ENCODE measurements around the gene PHLDB3. TPM values are rescaled to one million over a fixed set of nuclear protein-coding genes. Genes with fewer than 3 reads are reported as not detected.

PHLDB3 gene
- 24.8 and 45.5 TPM in 2 replicates for total RNA-seq

GRCh38 chr19:43504426-43505185, at the start of gene PHLDB3:
PHLDB3 (minus strand) TSS chr19:43504746; CDS start chr19:43504118, 628 bp downstream.

GRCh38 chr19:43532962-43533545, 28.5 kb upstream of the PHLDB3 start, which contains the start of gene ZNF575:
ZNF575 (plus strand) TSS chr19:43533188; CDS start chr19:43534423, 1,235 bp downstream.

GRCh38 chr19:43526884-43527859, 22.6 kb upstream of the PHLDB3 start, which contains the start of gene ETHE1:
ETHE1 (minus strand) TSS chr19:43527201; CDS start chr19:43527177, 24 bp downstream.

GRCh38 chr19:43465468-43466120, 39.0 kb downstream of the PHLDB3 start, which contains the start of gene LYPD3:
LYPD3 (minus strand) TSS chr19:43465608; CDS start chr19:43465571, 37 bp downstream.

Other genes starting within 250 kb of the PHLDB3 start
- 0.11 TPM in 1 of 2 replicates, not detected in the other for gene PSG9, start 235.2 kb downstream of the PHLDB3 start, total RNA-seq
- gene CD177, start 151.1 kb downstream of the PHLDB3 start, total RNA-seq = 0.33 and 0.39 TPM in 2 replicates
- not detected in 2 replicates for gene TEX101, start 89.9 kb downstream of the PHLDB3 start, total RNA-seq
- gene LYPD3, start 39.1 kb downstream of the PHLDB3 start, total RNA-seq = 35.5 and 65.2 TPM in 2 replicates
- gene ETHE1, start 22.5 kb upstream of the PHLDB3 start, total RNA-seq = 174 and 189 TPM in 2 replicates
- gene ZNF575, start 28.4 kb upstream of the PHLDB3 start, total RNA-seq = under 0.01 TPM in 1 of 2 replicates, not detected in the other
- gene XRCC1, start 70.8 kb upstream of the PHLDB3 start, total RNA-seq = 27.0 and 51.8 TPM in 2 replicates
- gene PINLYP, start 71.1 kb upstream of the PHLDB3 start, total RNA-seq = 2.4 and 11.0 TPM in 2 replicates
- 16.9 and 18.5 TPM in 2 replicates for gene IRGQ, start 91.4 kb upstream of the PHLDB3 start, total RNA-seq
- gene ZNF576, start 91.8 kb upstream of the PHLDB3 start, total RNA-seq = 7.9 and 9.0 TPM in 2 replicates
- under 0.01 and 0.22 TPM in 2 replicates for gene SRRM5, start 107.3 kb upstream of the PHLDB3 start, total RNA-seq
- gene ZNF428, start 114.9 kb upstream of the PHLDB3 start, total RNA-seq = 20.8 and 27.9 TPM in 2 replicates
- 0.54 and 1.2 TPM in 2 replicates for gene CADM4, start 135.1 kb upstream of the PHLDB3 start, total RNA-seq
- gene PLAUR, start 165.4 kb upstream of the PHLDB3 start, total RNA-seq = 45.1 and 48.3 TPM in 2 replicates
- not detected in 2 replicates for gene IRGC, start 211.3 kb upstream of the PHLDB3 start, total RNA-seq

Measured in placental epithelial cell (primary cell).